Measurements from ENCODE around the gene NHERF2. TPM values are rescaled to one million over a fixed set of nuclear protein-coding genes. Genes with fewer than 3 reads are reported as not detected.

The NHERF2 gene
- 21.8 and 46.0 TPM in 2 replicates for total RNA-seq

GRCh38 chr16:2026461-2027023, at the start of gene NHERF2:
NHERF2 (plus strand) TSS chr16:2026902; CDS start chr16:2027006, 104 bp downstream.

GRCh38 chr16:1981398-1981836, 45.3 kb upstream of the NHERF2 start, which contains the start of gene NOXO1:
NOXO1 (minus strand) TSS chr16:1981469; CDS start chr16:1981179, 290 bp downstream.

GRCh38 chr16:1983544-1984346, 43.0 kb upstream of the NHERF2 start, which contains the start of gene GFER:
GFER (plus strand) TSS chr16:1984193; CDS start chr16:1984219, 26 bp downstream.

GRCh38 chr16:1989209-1990100, 37.2 kb upstream of the NHERF2 start, which contains the start of gene SYNGR3:
SYNGR3 (plus strand) TSS chr16:1989970; CDS start chr16:1990103, 133 bp downstream.

GRCh38 chr16:2009791-2010510, 16.8 kb upstream of the NHERF2 start, which contains the start of gene ZNF598:
ZNF598 (minus strand) TSS chr16:2009821.

GRCh38 chr16:2019518-2019920, 7.2 kb upstream of the NHERF2 start, which contains the start of gene NPW:
NPW (plus strand) TSS chr16:2019785.

GRCh38 chr16:2047330-2048115, 20.8 kb downstream of the NHERF2 start, which contains the start of the genes NTHL1 and TSC2:
NTHL1 (minus strand) TSS chr16:2047834; CDS start chr16:2047823, 11 bp downstream.
TSC2 (plus strand) TSS chr16:2047985; CDS start chr16:2048616, 631 bp downstream.

Other genes with a start within 250 kb of the NHERF2 start
- gene SPSB3, start 244.3 kb upstream of the NHERF2 start, total RNA-seq, result 40.6 and 43.5 TPM in 2 replicates
- 111 and 136 TPM in 2 replicates for gene NUBP2, start 243.9 kb upstream of the NHERF2 start, total RNA-seq
- not detected in 2 replicates for gene IGFALS, start 233.2 kb upstream of the NHERF2 start, total RNA-seq
- 78.4 and 81.5 TPM in 2 replicates for gene HAGH, start 200.1 kb upstream of the NHERF2 start, total RNA-seq
- gene FAHD1, start 199.7 kb upstream of the NHERF2 start, total RNA-seq, result 126 and 137 TPM in 2 replicates
- under 0.01 and 0.30 TPM in 2 replicates for gene MEIOB, start 154.7 kb upstream of the NHERF2 start, total RNA-seq
- not detected in 2 replicates for gene HS3ST6, start 108.5 kb upstream of the NHERF2 start, total RNA-seq
- gene MSRB1, start 83.7 kb upstream of the NHERF2 start, total RNA-seq, result 6.5 and 8.1 TPM in 2 replicates
- gene RPL3L, start 72.2 kb upstream of the NHERF2 start, total RNA-seq, result not detected in 2 replicates
- 143 and 149 TPM in 2 replicates for gene NDUFB10, start 67.4 kb upstream of the NHERF2 start, total RNA-seq
- 1,321 and 2,704 TPM in 2 replicates for gene RPS2, start 62.1 kb upstream of the NHERF2 start, total RNA-seq
- not detected in 2 replicates for gene RNF151, start 60.0 kb upstream of the NHERF2 start, total RNA-seq
- 56.5 and 105 TPM in 2 replicates for gene TBL3, start 54.8 kb upstream of the NHERF2 start, total RNA-seq
- not detected in 2 replicates for gene NOXO1, start 45.4 kb upstream of the NHERF2 start, total RNA-seq
- gene GFER, start 42.7 kb upstream of the NHERF2 start, total RNA-seq, result 18.7 and 20.1 TPM in 2 replicates
- 4.3 and 4.9 TPM in 2 replicates for gene SYNGR3, start 36.9 kb upstream of the NHERF2 start, total RNA-seq
- gene ZNF598, start 17.1 kb upstream of the NHERF2 start, total RNA-seq, result 18.1 and 18.2 TPM in 2 replicates
- gene NPW, start 7.1 kb upstream of the NHERF2 start, total RNA-seq, result 2.0 TPM in 1 of 2 replicates, not detected in the other
- 72.1 and 79.2 TPM in 2 replicates for gene NTHL1, start 20.9 kb downstream of the NHERF2 start, total RNA-seq
- gene TSC2, start 21.1 kb downstream of the NHERF2 start, total RNA-seq, result 32.8 and 36.2 TPM in 2 replicates
- 40.4 and 45.8 TPM in 2 replicates for gene PKD1, start 109.0 kb downstream of the NHERF2 start, total RNA-seq
- 1.6 and 1.8 TPM in 2 replicates for gene RAB26, start 121.7 kb downstream of the NHERF2 start, total RNA-seq
- gene TRAF7, start 128.9 kb downstream of the NHERF2 start, total RNA-seq, result 79.5 and 81.9 TPM in 2 replicates
- 0.32 TPM in 1 of 2 replicates, not detected in the other for gene CASKIN1, start 169.7 kb downstream of the NHERF2 start, total RNA-seq
- gene MLST8, start 178.6 kb downstream of the NHERF2 start, total RNA-seq, result 14.0 and 18.5 TPM in 2 replicates
- gene BRICD5, start 184.0 kb downstream of the NHERF2 start, total RNA-seq, result 3.3 and 8.1 TPM in 2 replicates
- gene PGP, start 187.9 kb downstream of the NHERF2 start, total RNA-seq, result 24.2 and 28.3 TPM in 2 replicates
- gene E4F1, start 196.7 kb downstream of the NHERF2 start, total RNA-seq, result 30.2 and 36.2 TPM in 2 replicates
- gene DNASE1L2, start 209.5 kb downstream of the NHERF2 start, total RNA-seq, result 0.97 and 1.4 TPM in 2 replicates
- gene ECI1, start 224.7 kb downstream of the NHERF2 start, total RNA-seq, result 33.8 and 45.7 TPM in 2 replicates
- 67.0 and 81.9 TPM in 2 replicates for gene RNPS1, start 241.2 kb downstream of the NHERF2 start, total RNA-seq

All from epithelial cell of umbilical artery (primary cell).